GM13977 (cell line): ENCODE data around the gene TNIP3.

Experiments used
- DNase-seq: peaks from one replicate; pipeline ENCODE4 v3.0.0; 2012; ENCODE audit warnings: low spot score
- in situ Hi-C: fragments of 300-500 bp; cut with MboI; formaldehyde crosslinking; loops from one replicate; pipeline ENCODE4 v1.12.0; 2022; ENCODE audit warnings: low sequenced_read_pairs, low pct_unique_long_range_greater_than_20kb, mixed read lengths, inconsistent platforms; ENCODE audit not compliant: unreplicated experiment
- TF ChIP-seq, protein P1 (sequence below): IDR thresholded peaks from 2 replicates; pipeline ENCODE4 v1.5.1; 2012; ENCODE audit warnings: mild to moderate bottlenecking, control low read depth; ENCODE audit not compliant: insufficient read depth; ENCODE audit errors: extremely low read depth, missing control alignments

TNIP3 gene

DNA sequence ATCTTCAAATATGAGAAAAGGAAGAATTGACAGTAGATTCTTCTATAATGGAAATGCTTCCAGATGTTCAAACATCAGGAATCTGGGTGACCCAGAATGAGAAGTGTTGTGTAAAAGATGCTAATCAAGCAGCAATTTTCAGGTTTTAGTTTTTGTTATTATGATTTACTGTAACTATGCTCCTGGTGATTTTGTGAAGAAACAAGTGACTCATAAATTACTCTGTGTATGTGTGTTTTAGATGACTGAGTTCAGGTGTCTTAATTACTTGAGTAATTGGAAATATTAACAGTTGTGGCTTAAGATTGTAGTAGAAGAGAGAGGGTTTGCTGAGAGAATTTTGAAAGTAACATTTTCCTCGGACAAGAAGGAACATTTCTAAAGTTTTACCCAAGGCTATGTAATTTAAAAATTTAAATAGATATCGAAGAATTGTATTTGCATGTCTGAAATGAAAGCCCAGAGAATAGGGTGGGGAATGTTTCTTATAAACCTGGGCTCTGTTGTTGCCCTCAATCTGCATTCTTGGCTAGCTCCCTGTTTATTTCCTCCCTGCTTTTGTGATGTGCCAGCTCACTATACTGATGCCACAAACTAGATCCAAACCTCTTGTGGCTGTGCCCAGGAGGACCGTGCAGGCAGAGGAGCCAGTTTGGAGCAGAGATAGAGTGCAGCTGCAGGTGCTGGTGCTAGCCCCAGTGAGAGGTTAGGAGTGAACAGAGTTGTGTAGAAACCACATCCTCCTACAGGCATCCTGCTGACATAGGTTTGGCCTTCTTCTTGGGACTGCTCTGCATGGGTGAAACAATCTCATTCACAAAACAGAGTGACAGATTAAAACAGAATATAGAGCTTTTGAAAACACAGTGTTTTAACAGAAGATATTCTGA, 25.4 kb upstream of the TNIP3 start:
- TF ChIP-seq, protein P1, sequence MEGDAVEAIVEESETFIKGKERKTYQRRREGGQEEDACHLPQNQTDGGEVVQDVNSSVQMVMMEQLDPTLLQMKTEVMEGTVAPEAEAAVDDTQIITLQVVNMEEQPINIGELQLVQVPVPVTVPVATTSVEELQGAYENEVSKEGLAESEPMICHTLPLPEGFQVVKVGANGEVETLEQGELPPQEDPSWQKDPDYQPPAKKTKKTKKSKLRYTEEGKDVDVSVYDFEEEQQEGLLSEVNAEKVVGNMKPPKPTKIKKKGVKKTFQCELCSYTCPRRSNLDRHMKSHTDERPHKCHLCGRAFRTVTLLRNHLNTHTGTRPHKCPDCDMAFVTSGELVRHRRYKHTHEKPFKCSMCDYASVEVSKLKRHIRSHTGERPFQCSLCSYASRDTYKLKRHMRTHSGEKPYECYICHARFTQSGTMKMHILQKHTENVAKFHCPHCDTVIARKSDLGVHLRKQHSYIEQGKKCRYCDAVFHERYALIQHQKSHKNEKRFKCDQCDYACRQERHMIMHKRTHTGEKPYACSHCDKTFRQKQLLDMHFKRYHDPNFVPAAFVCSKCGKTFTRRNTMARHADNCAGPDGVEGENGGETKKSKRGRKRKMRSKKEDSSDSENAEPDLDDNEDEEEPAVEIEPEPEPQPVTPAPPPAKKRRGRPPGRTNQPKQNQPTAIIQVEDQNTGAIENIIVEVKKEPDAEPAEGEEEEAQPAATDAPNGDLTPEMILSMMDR = no peak
- in situ Hi-C loops = loop anchor here (10.0 kb wide), 1 partner anchor 65 kb away; no protein-coding TSS in a partner anchor
- DNase-seq = no peak

DNA sequence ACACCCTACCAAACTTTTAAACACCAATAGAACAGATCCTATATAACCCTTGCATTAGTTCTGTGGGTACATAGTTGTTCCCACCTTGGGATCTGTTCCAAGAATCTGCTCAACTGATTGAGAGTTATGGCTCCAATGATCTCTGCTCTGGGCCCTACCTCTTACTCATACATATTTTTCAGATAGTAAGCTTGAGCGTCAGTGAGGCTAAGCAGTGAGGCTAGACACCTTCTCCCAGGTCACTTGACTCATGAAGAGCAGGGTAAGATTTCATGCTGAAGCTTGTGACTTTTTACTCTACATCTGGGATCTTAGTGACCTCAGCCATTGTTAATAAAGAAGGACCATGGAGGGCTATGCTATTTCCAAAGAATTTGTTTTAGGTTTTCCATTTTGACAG, 23.1 kb upstream of the TNIP3 start:
- TF ChIP-seq, protein P1 = no peak
- no peak for DNase-seq
- in situ Hi-C loops = no loop called here

DNA sequence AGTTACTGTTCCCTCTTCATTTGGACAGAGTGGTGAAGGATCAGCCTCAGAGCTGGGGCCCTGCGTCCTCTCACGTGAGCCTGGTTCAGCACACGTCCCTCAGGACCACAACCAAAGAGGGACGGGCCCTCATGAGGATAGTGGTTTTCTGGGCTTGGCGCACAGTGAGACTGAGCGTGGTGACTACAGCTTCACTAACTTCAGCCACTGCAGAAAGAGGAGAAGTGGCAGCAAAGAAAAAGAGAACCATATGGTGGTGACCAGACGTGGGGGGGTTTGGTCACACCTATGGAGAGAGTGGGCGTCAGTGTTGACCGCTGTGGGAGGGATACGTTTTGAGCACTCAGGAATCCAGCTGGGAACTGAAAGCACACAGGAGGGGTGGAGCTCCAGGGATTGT, 21.8 kb upstream of the TNIP3 start:
- DNase-seq = no peak
- TF ChIP-seq, protein P1 = no peak
- in situ Hi-C loops = no loop called here

DNA sequence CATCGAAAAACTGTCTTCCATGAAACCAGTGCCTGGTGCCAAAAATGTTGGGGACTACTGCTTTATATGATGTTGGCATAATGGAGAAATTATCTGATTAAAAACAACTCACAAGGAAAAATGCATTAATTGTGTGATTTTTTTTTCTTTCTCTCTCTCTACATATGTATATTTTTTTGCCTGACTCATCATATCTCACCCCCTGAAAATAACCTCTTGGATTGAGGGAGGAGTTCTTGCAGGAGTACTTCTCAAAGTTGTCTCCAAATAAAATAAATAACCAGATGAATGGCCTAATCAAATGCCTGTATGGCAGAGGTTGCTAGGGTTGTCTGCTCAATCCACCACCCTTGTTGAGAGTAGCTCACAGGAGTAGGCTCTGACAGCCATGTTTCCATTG, 19.9 kb upstream of the TNIP3 start:
- in situ Hi-C loops = no loop called here
- TF ChIP-seq, protein P1 = no peak
- no peak for DNase-seq

DNA sequence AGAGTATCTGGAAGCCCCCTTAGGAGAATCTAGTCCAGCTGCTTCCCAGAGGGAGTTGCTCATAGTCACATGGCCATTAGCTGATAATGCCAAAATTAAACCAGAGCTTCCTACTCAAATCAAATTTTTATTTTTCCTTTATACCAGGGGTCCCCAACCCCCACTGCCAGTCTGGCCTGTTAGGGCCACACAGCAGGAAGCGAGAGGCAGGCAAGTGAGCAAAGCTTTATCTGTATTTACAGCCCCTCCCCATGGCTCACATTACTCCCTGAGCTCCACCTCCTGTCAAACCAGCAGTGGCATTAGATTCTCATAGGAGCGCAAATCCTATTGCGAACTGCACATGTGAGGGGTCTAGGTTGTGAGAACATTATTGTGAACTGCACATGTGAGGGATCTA, 19.2 kb upstream of the TNIP3 start:
- no peak for DNase-seq
- TF ChIP-seq, protein P1 = no peak
- in situ Hi-C loops = no loop called here

DNA sequence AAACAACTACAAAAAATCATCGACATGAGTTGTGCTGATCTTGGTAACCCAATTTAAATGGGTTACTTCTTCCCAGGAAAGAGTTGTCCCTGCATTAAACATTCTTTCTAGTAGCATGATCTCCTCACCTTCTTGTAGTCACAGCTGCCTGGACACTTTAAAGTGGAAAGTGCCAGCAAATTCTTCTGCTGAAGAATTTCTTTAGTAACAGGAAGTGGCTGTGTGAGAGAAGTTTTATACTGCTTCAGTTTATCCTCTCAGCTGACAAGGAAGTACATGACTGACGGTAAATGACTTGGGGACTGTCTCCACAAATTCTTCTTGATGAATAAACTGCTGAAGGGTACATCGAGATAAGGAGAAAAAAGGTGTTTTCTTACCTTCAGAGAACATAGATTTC, 18.2 kb upstream of the TNIP3 start:
- in situ Hi-C loops = no loop called here
- DNase-seq = no peak
- TF ChIP-seq, protein P1 = no peak
